DOHH2 (cell line): ENCODE data around the gene BHLHA15.

Experiments
- H3F3A ChIP-seq: fragments of 200-600 bp; sonication (generic), shearing (Covaris generic); 2 replicates; pipeline ENCODE4 v1.6.0; 2016; ENCODE audit warnings: antibody characterized with exemption, mild to moderate bottlenecking; ENCODE audit not compliant: control insufficient read depth, insufficient read depth
- H3K27ac ChIP-seq: fragments of 200-600 bp; sonication (generic); 2 replicates; pipeline ENCODE4 v1.5.1; 2014; ENCODE audit warnings: low read depth, mild to moderate bottlenecking, low read length, moderate library complexity
- H3K27me3 ChIP-seq: fragments of 200-600 bp; sonication (generic); 2 replicates; pipeline ENCODE4 v1.6.1; 2014; ENCODE audit warnings: mild to moderate bottlenecking, low read length, mixed read lengths; ENCODE audit not compliant: control insufficient read depth
- H3K36me3 ChIP-seq: fragments of 200-600 bp; sonication (generic); 2 replicates; pipeline ENCODE4 v1.6.1; 2014; ENCODE audit warnings: mild to moderate bottlenecking, low read length, moderate library complexity, mixed read lengths; ENCODE audit not compliant: control insufficient read depth
- H3K4me1 ChIP-seq: fragments of 200-600 bp; sonication (generic); 2 replicates; pipeline ENCODE4 v1.6.1; 2014; ENCODE audit warnings: mild to moderate bottlenecking, low read length, mixed read lengths; ENCODE audit not compliant: control insufficient read depth
- H3K4me2 ChIP-seq: fragments of 200-600 bp; sonication (generic); 2 replicates; pipeline ENCODE4 v1.6.0; 2014; ENCODE audit warnings: mild to moderate bottlenecking, low read length, moderate library complexity
- H3K4me3 ChIP-seq: fragments of 200-600 bp; sonication (generic); 2 replicates; pipeline ENCODE4 v1.5.1; 2014; ENCODE audit warnings: mild to moderate bottlenecking, low read length, mixed read lengths
- H3K79me2 ChIP-seq: fragments of 200-600 bp; sonication (generic); 2 replicates; pipeline ENCODE4 v1.6.1; 2014; ENCODE audit warnings: mild to moderate bottlenecking, low read length, mixed read lengths; ENCODE audit not compliant: control insufficient read depth
- H3K9me2 ChIP-seq: fragments of 200-600 bp; sonication (generic); replicated peaks from 2 replicates; pipeline ENCODE4 v1.6.1; 2014; ENCODE audit warnings: mild to moderate bottlenecking, low read length, mixed read lengths; ENCODE audit not compliant: control insufficient read depth
- H3K9me3 ChIP-seq: fragments of 200-600 bp; sonication (generic); 2 replicates; pipeline ENCODE4 v1.6.1; 2014; ENCODE audit warnings: antibody characterized with exemption, low read length, mixed read lengths; ENCODE audit not compliant: control insufficient read depth, insufficient read depth
- H4K20me1 ChIP-seq: fragments of 200-600 bp; sonication (generic); 2 replicates; pipeline ENCODE4 v1.6.0; 2014; ENCODE audit warnings: low read depth, mild to moderate bottlenecking, antibody characterized with exemption, low read length, moderate library complexity; ENCODE audit not compliant: control insufficient read depth, insufficient read depth
- CTCF ChIP-seq: fragments of 200-600 bp; sonication (generic); IDR thresholded peaks from one replicate; pipeline ENCODE4 v1.5.1; 2014; ENCODE audit warnings: antibody characterized with exemption, mild to moderate bottlenecking, low read depth, low read length; ENCODE audit not compliant: poor library complexity, severe bottlenecking
- EZH2phosphoT487 ChIP-seq: fragments of 200-600 bp; sonication (generic); IDR thresholded peaks from 2 replicates; pipeline ENCODE4 v1.6.1; 2017; ENCODE audit warnings: borderline replicate concordance, mild to moderate bottlenecking, antibody characterized with exemption, low read length, moderate library complexity, mixed read lengths

BHLHA15 gene

GRCh38 chr7:98200364-98200763 is 10.9 kb upstream of the BHLHA15 start:
- Histone ChIP-seq H3K4me1 (peaks cover 56% of the 10 kb centered on the region), H3K36me3 (peaks cover under 1% of the 10 kb centered on the region; the same call in 1 of the 2 replicates), H3K27me3 (peaks cover 36% of the 10 kb centered on the region), H4K20me1 (peaks cover 71% of the 10 kb centered on the region), H3K27ac (peak overlapping the region; percentile 52), H3K79me2 (peaks cover 3% of the 10 kb centered on the region), H3K9me3 (peaks cover 4% of the 10 kb centered on the region; the same call in 1 of the 2 replicates), H3K4me3 (peak overlapping the region; percentile 40; the same call in 1 of the 2 replicates), H3K9me2 (no peaks in the 10 kb centered on the region), H3F3A (peaks cover 29% of the 10 kb centered on the region), H3K4me2 (peak overlapping the region; percentile 70)
- TF ChIP-seq EZH2phosphoT487 (peak; percentile 99; the same call in 1 of the 2 replicates), CTCF (no peak)

DNA sequence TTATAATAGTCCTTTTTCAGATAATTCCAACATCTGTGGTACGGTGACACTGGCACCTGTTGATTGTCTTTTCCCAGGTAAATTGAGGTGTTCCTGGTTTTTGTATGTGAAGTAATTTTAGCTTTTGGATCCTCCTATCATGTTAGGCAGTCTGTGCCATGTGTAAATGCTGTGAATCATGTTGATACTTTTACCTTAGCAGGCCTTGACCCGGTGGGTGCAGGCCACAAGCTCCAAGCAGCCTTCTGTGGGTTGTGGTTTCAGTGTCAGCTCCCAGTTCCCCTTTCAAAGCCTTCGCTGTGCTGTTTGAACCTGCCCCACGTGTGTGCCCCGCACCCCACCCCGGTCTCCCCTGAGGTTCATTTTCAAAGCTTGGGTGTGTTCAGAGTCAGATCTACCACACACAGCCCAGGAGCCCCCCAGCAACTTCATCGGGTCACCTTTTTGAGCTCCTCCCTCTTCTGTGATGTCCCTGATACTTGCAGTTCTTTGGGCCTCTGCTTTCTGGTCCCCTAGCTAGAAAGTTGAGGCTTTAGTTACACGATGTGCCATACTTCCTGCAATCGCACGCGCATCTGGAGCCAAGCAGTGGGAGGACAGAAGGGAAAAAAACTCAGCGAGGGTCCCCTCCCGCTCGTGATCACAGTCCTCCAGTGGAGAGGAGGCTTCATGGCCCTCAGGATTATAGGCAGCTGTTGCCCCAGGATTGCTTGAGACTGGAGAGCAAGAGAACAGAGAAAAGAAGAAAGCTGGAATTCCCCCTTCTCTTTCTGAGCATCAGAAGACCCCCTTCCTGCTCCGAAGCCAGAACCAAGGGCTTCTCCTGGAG is 8.7 kb upstream of the BHLHA15 start:
- Histone ChIP-seq H3F3A (peaks cover 26% of the 10 kb centered on the region), H3K9me2 (no peaks in the 10 kb centered on the region), H4K20me1 (peaks cover 66% of the 10 kb centered on the region), H3K4me3 (peak overlapping the region; percentile 57), H3K27ac (no peak overlapping the region), H3K4me2 (peak overlapping the region; percentile 72), H3K9me3 (peaks cover 4% of the 10 kb centered on the region; the same call in 1 of the 2 replicates), H3K27me3 (peaks cover 32% of the 10 kb centered on the region), H3K4me1 (peaks cover 56% of the 10 kb centered on the region), H3K79me2 (peaks cover 3% of the 10 kb centered on the region), H3K36me3 (peaks cover 10% of the 10 kb centered on the region)
- no peak for TF ChIP-seq CTCF

DNA sequence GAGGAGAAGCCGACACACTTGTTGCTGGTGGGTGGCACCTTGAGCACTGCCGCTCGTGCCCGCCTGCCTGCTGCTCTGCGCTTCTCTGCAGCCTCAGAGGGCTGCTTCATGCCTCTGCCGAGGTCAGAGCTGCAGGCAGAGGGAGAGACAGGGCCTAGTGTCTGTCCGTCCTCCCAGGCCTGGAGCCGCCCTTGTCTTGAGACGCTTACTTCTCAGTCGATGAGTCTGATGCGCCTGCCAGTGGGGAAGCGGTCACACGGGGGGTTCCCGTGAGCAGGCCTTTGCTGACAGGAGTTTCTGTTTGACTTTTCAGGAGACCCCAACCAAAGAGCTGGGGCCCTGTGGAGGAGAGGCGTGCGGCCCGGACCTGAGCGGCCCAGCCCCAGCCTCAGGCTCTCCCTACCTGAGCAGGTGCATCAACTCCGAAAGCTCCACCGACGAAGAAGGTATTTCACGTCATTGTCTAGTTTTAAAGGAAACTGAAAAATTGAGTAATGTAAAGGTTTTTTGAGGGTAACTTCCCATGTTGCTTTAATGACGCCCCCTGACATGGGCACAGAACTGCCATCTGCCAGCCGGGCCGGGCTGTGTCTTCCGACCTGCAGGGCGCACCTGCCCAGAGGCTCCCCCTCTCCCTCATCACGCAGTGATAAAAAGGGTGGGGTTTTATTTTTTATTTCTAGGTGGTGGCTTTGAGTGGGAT is 7.8 kb upstream of the BHLHA15 start:
- peaks cover 29% of the 10 kb centered on the region for H3K27me3 ChIP-seq
- no peak overlapping the region for H3K27ac ChIP-seq
- peaks cover 10% of the 10 kb centered on the region for H3K36me3 ChIP-seq
- peaks cover 3% of the 10 kb centered on the region for H3K79me2 ChIP-seq
- peaks cover 55% of the 10 kb centered on the region for H3K4me1 ChIP-seq
- H3K9me3 ChIP-seq, result peaks cover 2% of the 10 kb centered on the region; the same call in 1 of the 2 replicates
- no peaks in the 10 kb centered on the region for H3K9me2 ChIP-seq
- peak overlapping the region; percentile 57 for H3K4me3 ChIP-seq
- peak overlapping the region; percentile 72 for H3K4me2 ChIP-seq
- H4K20me1 ChIP-seq, result peaks cover 61% of the 10 kb centered on the region
- TF ChIP-seq EZH2phosphoT487 (no peak), CTCF (no peak)
- H3F3A ChIP-seq, result peaks cover 31% of the 10 kb centered on the region
